GM19372 (cell line): ENCODE measurements around the gene MVB12B.

Source experiments
- ATAC-seq: cut with Tn5 transposase; IDR thresholded peaks from one replicate; pipeline ENCODE4 v1.9.1; 2021; ENCODE audit warnings: mild to moderate bottlenecking, low read depth, moderate library complexity; ENCODE audit not compliant: unreplicated experiment

Gene MVB12B

DNA sequence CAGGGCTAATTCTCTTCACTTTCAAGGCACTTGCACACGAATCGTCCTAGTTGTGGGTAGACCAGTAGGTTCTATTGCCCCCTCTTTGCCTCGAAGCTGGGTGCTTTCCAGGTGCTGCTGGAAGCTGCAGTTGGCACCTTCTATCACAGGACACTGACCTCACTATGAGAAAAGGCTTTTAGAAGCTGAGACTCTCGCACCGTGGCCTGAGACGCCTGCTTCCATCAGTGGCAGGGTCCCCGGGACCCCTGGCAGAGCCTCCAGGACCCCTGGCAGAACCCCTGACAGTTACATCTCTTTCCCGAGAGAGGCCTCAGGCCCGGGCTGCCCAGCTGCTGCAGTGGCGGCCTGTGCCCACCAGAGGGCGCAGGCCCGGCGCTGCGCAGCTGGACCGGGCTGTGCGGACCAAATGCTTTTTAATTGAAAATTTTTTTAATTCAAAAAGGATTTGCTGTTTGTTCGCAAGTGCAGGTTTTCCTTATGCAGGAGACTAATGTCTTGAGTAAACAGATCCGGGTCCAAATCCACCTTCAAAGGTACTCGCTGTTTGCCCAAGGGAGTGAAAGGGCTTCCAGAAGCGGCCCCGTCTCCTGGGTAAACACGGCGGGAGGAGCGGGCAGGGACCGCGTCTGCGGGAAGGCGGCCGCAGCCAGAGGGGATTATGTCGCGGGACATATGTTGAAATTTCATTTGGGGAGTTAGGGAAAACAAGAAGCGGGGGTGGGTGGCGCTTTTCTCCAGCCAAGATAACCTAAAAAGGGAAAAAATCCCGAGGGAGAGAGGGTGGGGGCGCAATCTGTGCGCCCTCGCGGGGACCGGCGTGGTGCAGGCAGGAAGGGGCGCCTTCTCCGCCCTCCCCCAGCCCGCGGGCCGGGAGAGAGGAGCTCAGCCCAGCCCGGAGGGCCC is 172.6 kb downstream of the MVB12B start:
- no peak for ATAC-seq

DNA sequence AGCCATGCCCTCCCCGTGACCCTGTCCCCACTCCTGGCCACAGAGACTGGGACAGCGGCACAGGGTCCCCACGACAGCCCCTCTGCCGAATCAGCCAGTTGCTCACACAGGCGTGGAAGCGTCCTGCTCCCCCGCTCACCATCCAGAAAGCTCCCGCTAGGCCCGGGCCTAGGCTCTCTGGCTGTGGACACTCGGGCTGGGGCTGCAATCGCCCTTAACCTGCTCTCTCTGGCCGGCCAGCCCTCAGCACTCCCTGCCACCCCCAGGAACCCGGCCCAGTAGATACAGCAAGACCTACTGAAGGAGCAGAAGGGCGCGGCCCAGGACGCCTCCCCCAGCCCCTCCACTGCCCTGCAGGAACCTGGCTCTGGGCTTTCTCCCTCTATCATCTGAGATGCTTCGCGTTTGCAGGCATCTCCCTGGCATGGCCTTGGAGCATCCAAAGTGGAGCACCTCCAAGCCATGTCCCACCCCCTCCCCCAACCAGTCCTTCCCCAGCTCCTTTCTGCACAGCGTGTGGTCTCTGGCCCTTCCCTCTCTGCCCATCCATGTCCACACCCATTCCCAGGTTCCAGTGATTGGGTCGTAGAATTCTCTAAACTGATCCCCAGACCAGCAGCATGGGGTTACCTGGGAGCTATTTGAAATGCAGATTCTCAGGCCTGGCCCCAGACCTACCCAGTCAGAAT is 173.4 kb downstream of the MVB12B start:
- no peak for ATAC-seq

DNA sequence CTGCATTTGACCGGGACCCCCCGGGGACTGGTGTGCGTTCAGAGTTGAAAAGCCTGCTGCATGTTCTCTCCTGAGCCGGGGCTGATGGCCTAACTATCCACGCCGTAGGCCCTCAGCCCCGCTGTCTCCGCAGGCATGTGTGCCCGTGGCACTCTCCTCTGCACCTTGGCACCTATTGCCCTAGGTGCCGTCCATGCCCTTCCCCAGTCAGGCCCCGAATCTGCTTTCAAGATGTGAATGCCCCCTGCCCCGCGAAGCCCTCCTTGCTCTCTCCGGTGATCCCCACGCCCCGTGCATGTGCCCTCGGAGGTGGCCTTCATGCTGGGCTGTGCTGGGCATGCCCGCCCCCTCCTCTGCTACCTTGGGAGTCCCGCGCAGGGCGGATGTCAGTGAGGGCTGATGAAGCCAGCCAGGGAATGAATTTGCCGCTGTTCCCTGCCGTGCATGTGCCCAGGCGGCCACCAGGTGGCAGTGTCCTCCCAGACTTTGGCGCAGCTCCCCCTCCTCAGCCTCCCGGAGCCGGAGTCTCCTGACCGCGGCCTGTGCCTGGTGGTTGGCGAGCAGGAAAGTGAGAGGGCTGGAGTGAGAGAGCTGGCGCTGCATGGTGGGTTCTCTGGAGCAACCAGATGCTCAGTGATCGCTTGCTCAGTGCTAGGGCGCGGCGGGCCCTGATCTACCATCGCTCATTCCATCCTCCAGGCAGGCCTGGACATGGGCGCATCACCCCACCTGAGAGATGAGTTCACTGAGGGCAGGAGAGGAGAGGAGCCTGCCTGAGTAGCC is 174.2 kb downstream of the MVB12B start:
- ATAC-seq: no peak

DNA sequence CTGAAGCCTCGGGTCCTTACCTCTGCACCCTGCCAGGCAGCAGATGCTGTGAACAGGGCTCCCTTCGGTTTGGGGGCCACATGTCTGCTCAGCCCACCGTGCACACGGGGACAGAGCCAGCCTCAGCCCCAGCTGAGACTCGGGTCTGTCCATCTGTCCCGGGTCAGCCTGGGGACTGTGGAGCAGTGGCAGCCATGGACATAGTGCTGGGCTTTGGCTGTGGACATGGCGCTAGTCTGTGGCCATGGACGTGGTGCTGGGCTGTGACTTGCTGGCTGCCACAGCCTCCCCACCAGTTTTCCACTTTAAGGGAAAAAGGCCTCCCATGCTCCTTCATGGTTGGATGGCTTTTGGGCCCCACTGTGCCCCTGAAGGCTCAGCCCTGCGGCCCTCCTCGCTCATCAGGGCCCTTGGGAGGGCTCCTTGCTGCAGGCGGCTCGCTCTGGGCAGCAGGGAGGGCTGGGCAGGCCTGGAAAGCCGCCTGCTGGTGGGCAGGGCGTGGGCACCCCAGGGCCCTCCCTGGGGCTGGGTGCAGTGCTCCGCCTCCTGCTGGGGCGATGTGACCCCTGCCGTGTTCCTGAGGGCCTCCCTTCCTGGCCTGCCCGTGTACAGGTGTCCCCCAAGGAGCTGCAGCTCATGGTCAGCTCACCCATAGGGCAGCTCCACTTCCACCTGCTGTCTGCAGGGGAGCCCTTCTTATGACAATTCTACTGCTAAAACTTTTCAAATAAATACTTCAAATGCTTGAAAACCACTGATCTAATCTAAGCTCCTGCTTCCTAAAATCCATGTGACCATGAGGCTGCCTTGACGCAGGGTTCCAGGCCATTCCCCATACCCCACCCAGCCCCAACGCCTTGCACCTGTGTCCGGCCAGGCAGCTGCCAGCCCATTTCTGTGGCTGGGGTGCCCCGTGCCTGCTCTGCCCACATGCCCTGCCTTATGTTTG is 175.0 kb downstream of the MVB12B start:
- no peak for ATAC-seq

DNA sequence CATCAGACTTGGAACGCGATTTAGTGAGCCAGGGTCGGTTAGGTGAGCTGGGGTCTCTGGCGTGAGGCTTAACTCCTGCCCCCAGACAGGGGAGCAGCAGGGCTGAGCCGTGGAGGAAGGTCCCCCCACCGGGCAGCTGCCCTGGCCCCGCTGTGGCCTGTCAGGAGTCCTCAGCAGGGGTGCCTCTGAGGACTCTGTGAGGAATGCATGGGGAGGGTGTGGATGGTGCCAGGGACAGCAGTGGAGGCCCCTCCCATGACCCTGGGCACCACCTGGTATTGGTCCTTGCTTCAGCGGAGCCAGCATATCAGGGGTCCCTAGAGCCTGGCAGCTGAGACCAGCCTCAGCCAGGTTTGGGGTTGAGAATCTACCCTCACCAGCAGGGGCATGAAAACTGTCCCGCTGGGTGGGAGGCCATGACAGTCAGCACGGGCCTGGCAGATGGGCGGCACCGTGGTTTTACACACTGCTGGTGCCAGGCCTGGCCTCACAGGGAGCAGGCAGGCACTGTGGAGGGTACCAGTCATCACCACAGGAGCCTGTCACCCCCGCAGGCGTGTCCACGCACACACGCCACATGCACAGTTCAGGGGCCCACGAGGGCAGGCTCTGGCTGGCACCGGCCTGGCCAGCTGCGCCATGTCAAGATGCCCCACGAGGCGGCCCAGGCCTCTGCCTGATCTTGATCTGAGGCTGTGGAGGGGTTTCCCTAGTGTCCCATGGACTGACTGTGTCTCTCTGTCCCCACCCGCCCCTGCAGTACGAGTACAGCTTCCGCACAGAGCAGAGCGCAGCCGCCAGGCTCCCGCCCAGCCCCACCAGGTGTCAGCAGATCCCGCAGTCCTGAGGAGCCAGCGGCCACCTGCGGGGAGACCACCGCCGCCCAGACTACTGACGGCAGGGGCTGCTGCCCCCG is 176.0 kb downstream of the MVB12B start:
- no peak for ATAC-seq

DNA sequence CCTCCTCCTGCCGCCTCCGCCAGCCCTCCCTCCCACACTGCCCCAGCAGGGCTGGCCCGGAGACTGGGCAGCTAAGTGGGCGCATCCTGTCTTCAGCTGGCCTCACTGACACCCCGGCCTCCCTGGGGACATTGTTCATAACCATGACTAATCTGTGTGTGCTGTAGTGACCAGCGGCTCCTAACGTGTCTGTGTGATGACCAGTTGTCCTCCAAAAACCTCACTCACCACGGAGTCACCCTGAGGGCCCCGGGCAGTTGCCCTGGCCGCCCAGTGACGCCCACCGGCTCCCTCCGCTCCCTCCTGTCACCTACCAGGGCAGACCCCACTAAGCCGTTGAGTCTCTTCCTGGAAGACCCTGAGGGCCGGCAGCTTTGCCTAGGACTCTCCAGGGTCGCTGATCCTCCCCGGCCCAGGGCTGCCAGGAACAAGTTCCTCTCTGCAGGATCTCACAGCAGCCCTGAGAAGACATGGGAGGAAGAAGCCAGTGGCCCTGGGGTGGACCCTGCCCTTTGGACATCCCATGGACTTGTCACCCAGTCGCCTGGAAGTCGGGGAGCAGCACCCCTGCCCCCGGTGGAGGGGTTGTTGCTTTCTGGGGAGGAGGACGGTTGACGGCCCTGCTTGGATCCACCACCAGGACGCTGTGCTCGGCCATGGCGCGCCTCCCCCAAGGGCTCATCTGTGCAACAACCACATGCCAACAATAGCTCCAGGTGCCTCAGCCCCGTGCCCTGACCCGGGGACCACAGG is 176.9 kb downstream of the MVB12B start:
- no peak for ATAC-seq

DNA sequence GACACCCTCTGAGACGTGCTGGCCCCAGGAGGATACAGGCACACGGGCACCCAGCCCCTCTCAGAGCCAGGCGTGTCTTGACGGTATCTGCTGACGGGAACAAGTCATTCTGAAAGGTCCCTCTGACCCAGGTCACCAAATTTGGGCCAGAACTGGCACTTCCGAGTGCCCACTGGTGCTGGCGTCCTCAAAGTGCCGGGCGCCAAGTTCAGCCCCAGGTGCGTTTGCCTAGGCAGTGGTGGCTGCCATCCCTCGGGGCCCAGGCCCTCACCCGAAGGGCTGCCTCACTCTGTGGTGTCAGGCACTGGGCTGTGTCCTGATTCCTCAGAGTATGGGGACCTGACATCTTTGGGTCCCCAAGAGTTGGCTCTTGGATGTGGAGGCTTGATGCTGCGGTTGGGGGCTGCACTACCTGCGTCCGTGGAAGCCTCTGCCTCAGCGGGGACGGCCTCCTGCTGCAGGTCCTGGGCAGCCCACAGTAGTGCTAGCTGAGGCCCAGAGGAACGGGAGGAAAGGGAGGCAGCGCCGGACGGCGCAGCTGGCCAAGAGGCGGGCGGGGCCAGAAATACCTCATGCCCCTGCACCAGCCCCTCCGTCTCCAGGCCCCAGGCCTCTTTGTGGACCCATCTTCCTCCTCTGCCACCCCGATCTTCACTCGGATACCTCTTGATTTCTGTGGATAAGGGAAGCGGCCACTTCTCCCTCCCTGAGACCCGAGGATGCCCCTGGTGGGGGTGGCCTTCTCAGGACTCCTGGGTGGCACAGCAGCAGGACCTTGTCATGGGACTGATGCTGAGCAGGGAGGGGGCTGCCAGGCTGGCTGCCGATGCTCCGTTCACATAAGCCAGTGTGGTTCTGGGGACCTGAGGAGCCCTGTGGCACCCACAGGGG is 177.7 kb downstream of the MVB12B start:
- ATAC-seq: no peak

DNA sequence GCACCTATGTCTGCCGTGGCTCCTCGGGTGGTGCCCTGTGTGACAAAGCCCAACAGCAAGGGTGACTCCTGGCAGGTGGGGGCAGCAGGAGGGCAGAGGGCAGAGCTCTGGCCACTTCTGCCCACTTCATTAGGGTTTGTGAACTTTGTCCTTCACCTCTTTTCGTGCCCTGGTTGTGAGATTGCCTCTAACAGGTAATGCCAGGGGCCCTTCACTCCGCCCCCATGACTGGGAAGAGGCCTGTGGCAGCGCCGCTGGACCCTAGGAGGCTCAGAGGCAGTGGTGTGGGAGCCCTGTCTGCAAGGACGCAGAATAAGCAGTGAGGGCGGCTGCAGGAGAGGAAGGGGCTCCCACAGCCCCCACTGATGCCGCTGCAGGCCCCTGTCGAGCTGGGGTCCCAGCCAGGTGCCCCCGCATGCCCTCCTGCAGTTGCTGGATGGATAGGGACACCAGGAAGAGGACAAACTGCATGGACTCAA is 178.4 kb downstream of the MVB12B start:
- ATAC-seq: no peak

DNA sequence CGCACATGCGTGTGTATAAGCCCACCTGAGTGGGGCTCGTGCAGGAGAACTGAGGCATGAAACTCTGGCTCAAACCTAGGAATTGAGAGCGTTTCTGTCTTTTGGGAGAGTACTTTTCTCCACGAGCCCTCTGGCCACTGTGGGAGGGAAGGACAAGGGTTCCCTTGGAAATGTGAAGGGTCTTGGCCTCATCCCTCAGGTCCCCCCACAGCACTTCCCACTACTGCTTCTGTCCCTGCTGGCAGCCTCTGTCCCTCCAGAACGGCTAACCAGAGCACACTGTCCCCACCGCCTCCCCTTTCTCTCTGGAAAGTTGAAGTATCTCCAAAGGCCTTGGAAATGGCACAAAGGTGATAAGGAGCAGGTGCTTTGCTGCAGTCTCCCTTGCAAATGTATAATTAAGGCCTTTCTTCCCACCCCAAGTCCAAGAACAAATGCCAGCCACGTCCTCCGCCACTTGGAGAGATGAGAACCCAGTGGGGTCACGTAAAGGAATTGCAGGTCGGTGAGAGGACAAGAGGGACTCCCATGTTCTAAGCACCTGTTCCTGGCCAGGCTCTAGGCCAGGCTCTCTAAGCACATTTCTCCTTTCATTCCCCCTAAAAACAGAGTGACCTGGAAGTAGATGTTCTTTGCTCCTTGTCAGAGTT is 179.2 kb downstream of the MVB12B start:
- no peak for ATAC-seq

DNA sequence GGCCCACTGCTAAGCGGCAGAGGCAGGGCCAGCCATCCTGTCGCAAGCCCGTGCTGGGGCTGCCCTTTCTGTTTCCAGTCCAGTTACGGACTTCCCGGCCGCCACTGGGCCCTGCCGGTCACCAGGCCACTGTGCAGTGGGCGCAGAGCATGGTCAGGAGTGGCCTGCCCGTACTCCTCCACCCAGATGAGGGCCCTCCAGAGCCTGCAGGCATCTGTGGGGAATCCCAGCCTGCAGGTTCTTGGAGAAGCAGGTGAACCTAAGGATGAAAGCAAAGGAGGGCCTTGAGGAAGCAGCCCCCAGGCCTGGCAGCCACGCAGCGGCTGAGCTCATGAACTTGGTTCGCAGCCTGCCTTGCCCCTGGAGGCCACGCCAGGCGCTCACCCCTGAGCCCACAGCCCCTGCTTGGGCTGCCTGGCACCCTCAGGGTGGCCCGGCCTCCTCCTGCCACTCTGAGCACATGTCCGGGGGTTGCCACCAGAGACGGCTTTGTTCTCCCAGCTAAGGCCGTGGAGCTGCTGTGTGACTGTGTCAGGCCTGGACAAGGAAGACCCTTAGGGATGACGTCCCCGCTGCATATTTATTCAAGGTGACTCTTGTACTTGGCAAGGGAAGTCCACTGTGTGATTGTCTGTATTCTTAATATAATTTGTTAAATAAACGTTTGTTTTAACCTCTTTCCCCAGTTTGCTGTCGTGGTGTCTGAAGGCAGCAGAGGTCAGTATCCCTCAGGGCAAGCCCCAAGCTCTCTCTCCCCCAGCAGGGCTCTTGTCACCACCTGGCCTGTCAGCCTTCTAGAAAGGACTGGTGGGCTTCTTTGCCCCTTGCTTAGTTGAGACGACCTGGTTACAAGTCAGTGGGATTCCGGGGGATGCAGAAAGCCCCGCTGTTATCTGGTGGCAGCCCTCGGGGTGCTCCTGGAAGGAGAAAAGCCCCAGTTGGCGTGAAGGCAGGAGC is 180.0 kb downstream of the MVB12B start:
- no peak for ATAC-seq

DNA sequence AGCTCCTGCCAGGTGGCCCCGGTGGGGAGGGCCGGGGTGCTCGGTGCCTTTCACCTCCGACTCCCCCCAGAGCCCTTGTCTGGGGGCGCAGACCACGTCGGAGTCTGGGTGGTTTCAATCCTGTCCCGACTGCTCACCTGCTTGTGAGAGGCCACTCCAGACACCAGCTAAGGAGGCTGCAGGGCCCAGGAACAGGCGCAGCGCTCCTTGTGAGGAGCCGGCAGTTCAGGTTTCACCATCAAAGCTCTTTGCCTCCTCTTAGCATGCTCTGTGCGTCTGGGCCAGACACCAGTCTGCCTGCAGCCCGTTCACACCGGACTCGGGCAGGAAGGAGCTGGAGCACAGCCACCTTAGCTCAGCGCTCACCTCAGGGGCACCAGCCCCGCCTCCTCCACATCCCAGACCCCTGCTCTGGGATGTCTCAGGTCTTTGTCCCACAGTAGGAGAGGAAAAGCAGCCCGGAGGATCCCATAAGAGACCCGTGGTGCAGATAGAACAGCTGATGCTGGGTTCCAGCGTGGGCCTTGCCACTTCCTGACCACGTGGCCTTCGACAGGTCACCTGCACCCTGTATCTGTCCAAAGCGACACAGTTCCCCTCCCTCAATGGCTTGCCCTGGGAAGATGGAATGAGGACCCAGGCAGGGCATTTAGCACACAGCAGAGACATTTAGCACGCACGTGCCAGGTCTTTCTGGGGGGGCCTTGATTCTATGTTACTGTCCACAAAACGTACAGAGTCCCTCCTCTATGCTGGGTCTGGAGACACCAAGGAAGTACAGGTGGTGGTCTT is 180.9 kb downstream of the MVB12B start:
- no peak for ATAC-seq

DNA sequence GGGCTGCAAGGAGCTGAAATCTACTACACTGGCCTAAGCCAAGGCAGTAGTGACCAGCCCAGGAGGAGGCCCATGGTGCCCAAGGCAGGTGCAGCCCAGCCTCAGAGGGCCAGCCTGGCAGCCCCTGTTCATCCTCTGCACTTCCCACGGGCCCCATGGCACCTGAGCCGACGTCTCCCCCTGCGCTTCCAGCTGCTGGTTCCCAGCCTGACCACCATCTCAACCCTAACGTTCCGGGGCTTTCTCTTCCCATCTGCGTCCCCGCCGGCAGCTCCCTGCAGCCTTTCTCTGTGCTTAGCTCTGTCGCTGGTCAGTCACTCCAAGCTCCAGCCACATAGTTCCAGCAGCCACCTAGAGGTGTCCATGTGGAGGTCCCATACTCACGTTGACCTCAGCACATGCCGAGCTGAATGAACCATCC is 181.6 kb downstream of the MVB12B start:
- no peak for ATAC-seq

DNA sequence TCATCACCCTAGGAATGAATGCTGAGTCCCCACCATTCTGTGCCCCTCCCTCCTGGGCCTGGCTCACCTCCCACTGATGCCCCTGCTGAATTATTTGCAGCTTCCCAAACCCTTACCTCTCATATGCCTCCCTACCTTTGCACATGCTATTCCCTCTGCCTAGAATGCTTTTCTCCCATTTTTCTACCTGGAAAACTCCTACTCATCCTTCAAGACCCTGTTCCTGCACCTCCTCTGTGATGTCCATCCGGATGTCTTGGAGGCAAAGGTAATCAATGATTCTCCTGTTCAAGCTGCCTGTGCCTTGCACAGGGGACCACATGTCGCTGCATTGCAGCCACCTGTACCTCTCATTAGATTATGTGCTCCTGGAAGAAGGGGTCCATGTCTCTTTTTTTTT is 182.3 kb downstream of the MVB12B start:
- ATAC-seq: no peak

DNA sequence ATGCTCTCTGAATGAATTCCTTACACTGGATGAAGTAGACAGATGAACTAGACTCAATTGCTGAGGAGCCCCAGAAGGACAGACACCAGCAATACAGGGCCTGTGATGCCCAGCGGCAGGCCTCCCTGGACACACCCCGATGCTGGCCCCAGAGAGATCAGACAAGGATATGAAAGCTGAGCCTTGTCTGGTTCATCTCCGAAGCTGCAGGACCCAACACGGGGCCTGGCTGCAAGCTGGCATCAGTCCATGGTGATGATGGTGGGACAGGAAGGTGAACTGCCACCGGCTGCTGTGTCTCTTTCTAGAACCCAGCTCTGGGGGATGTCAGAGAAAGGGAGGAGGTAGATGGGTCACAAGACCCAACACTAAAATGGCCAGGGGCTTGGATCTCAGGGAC is 183.1 kb downstream of the MVB12B start:
- ATAC-seq: no peak

DNA sequence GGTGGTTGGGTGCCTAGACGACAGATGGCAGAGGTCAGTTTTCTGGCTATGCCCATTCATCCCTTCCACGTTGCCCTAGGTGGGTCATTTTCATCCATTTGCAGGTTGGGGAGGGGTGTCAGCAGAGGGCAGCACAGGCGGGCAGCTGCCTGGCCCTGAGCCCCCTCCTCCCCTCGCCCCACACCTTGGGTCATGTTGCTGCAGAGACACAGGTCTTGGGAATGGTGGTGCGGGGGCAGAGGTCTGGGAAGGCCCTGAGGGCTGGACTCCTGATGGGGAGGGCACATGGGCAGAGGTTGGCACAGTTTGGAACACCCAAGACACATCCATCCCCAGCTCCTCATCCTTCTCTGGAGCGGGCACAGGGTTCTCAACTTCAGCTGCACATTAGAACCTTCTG is 183.9 kb downstream of the MVB12B start:
- ATAC-seq: no peak
